ENCODE results near the gene WBP2. TPM values are rescaled to one million over a fixed set of nuclear protein-coding genes. Genes with fewer than 3 reads are reported as not detected.

The WBP2 gene
- total and polyA plus RNA-seq, 9 of the 15 experiments (the other 6 are each of a cell fraction or from before 2014, with no cell fraction given): 2.2 to 74.3 (median 20.0) TPM

GRCh38 chr17:75850928-75851692, 4.0 kb downstream of the WBP2 start (continued):
- no peak for TF ChIP-seq MGA (IDR thresholded peaks at IDR 0.05)

Measured in K562 (cell line).